Head of caudate nucleus (tissue), 42 donors: ENCODE results near the gene SPSB1.

Experiments used
- DNase-seq, 42 donors: peaks; one replicate each; pipeline versions ENCODE4 v3.0.0 to v3.0.0-alpha.2; 2020 to 2021; ENCODE audit warnings: mixed read lengths in 7 of 42
- intact Hi-C: fragments of 100-400 bp; cut with DNase I; formaldehyde crosslinking; loops from one replicate; pipeline ENCODE4 v1.15.0; 2022

SPSB1 gene

DNA sequence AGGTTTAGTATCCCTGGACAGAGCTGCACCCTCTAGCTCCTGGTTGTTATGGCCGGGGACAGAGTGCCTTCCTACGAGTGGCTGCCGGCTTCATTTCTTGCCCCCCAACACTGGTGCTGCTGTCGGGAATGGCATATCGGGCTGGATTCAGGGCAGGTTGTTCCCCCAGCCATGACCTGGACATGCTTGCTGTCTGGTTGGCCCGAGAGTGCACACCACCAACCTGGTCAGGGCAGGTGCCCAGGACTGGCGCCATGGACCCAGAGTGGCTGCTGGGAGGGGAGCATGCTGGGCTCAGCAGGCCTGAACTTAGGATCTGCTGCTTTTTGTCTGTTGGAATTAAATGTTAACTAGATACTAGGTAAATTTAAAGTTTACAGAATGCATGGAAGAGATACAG lies 36.4 kb upstream of the SPSB1 start:
- no peak for DNase-seq
- intact Hi-C loops: no loop called here

GRCh38 chr1:9257851-9258250 lies 34.8 kb upstream of the SPSB1 start:
- intact Hi-C loops: no loop called here
- DNase-seq: no peak

DNA sequence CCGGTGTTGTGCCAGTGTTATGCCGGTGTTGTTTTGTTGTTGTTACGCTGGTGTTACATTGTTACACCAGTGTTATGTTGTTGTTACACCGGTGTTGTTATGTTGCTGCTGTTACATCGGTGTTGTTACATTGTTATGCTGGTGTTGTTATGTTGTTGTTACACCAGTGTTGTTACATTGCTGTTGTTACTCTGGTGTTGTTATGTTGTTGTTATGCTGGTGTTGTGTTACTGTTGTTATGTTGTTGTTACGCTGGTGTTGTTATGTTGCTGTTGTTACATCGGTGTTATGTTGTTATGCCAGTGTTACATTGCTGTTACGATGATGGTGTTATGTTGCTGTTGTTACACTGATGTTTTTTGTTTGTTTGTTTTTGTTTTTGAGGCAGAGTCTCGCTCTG lies 34.1 kb upstream of the SPSB1 start:
- intact Hi-C loops: no loop called here
- DNase-seq: no peak

DNA sequence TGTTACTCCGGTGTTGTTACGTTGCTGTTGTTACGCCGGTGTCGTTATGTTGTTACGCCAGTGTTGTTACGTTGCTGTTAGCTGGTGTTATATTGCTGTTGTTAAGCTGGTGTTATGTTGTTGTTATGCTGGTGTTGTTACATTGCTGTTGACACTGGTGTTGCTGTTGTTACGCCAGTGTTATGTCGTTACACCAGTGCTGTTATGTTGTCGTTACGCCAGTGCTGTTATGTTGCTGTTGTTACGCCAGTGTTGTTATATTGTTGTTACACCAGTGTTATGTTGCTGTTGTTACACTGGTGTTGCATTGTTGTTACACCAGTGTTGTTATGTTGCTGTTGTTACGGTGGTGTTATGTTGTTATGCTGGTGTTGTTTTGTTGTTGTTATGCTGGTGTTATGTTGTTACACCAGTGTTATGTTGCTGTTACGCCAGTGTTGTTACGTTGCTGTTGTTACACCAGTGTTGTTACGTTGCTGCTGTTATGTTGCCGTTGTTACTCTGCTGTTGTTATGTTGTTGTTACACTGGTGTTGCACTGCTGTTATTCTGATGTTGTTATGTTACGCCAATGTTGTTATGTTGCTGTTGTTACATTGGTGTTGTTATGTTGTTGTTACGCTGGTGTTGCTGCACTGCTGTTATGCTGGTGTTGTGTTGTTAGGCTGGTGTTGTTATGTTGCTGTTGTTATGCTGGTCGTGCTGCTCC lies 32.5 kb upstream of the SPSB1 start:
- intact Hi-C loops: loop anchor here (10.0 kb wide), 1 partner anchor 225 kb away; no protein-coding TSS in a partner anchor
- no peak for DNase-seq

- peak in 1 of 42 donors; percentile 21 for DNase-seq
- intact Hi-C loops: loop anchor here (10.0 kb wide), 1 partner anchor 223 kb away; no protein-coding TSS in a partner anchor
Measured at GRCh38 chr1:9261496-9261895, 31.2 kb upstream of the SPSB1 start.

GRCh38 chr1:9262096-9262986 lies 30.4 kb upstream of the SPSB1 start:
- intact Hi-C loops: loop anchor here (10.0 kb wide), 1 partner anchor 222 kb away; no protein-coding TSS in a partner anchor
- DNase-seq: peak in 1 of 42 donors; percentile 13

DNA sequence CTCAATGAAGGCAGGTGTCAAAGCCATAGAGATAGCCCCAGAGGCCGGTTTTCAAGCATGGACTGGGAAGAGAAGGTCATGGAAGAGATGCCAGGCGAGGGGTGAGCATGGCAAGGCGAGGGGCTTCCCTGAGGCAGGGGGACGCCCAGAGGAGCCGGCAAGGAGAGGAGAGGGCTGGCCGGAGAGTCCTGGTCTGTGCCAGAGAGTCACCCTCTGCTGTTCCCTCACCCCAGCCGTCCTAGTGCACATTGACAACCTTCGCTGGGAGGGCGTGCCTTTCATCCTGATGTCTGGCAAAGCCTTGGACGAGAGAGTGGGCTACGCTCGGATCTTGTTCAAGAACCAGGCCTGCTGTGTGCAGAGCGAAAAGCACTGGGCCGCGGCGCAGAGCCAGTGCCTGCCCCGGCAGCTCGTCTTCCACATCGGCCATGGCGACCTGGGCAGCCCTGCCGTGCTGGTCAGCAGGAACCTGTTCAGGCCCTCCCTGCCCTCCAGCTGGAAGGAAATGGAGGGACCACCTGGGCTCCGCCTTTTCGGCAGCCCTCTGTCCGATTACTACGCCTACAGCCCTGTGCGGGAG lies 29.3 kb upstream of the SPSB1 start:
- intact Hi-C loops: loop anchor here (10.0 kb wide), 1 partner anchor 221 kb away; no protein-coding TSS in a partner anchor
- peak in 1 of 42 donors; percentile 30 for DNase-seq

- peak in 1 of 42 donors; percentile 32 for DNase-seq
- intact Hi-C loops: loop anchor here (10.0 kb wide), 1 partner anchor 221 kb away; no protein-coding TSS in a partner anchor
Measured at GRCh38 chr1:9263984-9264872, 28.5 kb upstream of the SPSB1 start.

GRCh38 chr1:9265037-9265436 lies 27.7 kb upstream of the SPSB1 start:
- DNase-seq: peak in 1 of 42 donors; percentile 24
- intact Hi-C loops: loop anchor here (5.0 to 10.0 kb wide), 2 partner anchors 192 to 220 kb away; no protein-coding TSS in a partner anchor

DNA sequence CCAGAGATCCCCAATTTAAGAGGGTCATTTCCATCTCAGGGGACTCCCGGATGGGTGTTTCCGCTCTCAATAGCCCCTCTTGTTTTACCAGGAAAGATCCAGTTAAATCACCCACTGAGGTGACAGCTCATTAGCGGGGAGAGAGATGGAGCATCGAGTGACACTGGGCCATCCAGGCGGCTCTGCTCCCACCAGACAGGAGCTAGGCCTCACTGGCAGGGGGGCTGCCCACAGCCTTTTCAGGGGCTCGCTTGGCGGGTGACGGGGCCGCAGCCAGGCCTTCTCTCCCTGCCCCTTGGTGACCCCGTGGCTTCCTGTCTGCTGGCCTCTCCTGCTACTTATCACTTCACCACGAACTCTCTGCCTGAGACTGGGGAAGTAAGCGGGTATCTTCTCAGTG lies 26.7 kb upstream of the SPSB1 start:
- peak in 1 of 42 donors; percentile 1 for DNase-seq
- intact Hi-C loops: loop anchor here (5.0 to 10.0 kb wide), 2 partner anchors 191 to 219 kb away; no protein-coding TSS in a partner anchor

GRCh38 chr1:9267352-9267686 lies 25.4 kb upstream of the SPSB1 start:
- intact Hi-C loops: loop anchor here (5.0 to 10.0 kb wide), 2 partner anchors 190 to 217 kb away; no protein-coding TSS in a partner anchor

GRCh38 chr1:9267827-9268581 lies 24.7 kb upstream of the SPSB1 start:
- intact Hi-C loops: loop anchor here (5.0 to 10.0 kb wide), 2 partner anchors 189 to 217 kb away; no protein-coding TSS in a partner anchor
- peak in 1 of 42 donors; percentile 32 for DNase-seq

More at GRCh38 chr1:9267352-9267686, 25.4 kb upstream of the SPSB1 start:
- peak in 1 of 42 donors; percentile 30 for DNase-seq

DNA sequence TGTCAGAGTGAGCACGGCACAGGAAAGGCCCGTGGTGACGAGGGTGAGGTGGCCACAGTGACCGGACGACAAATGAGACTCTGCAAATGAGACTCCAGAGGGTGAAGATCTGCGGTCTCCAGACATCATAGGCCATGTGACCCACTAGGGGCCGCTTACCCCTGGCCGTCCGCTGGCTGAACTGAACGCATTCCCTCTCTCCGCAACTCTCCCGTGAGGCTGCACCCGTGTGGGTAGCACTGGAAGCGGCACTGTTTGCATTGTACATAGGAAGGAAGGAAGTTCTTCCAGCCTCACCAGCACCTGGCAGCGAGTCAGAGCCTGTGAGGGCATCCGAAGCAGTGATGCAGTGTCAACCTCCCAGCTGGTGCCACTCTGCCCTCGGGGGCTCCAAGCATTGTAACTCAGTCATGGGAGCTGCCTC lies 23.6 kb upstream of the SPSB1 start:
- peak in 1 of 42 donors; percentile 32 for DNase-seq
- intact Hi-C loops: loop anchor here (5.0 to 10.0 kb wide), 2 partner anchors 188 to 216 kb away; no protein-coding TSS in a partner anchor

DNA sequence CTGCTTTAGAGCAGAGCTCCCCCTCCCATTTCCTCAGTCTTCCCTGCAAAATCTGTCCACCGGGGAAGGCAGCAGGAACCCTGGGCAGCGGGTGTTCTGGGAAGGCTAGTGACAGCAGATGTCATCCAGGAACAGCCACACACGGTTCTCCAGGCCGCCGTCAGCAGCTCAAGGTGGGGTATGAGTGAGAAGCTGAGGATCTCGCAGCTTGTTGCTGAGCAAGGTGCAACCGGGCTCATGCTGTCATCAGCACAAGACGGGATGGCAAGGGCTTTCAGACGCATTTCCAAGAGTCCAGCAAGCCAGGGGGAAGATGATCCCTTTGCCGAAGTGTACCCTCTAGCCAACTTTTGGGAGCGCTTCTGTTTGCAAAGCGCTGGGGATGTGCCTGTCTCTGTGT lies 23.0 kb upstream of the SPSB1 start:
- intact Hi-C loops: loop anchor here (5.0 to 10.0 kb wide), 2 partner anchors 188 to 215 kb away; no protein-coding TSS in a partner anchor
- DNase-seq: peak in 1 of 42 donors; percentile 30

GRCh38 chr1:9270290-9270883 lies 22.3 kb upstream of the SPSB1 start:
- intact Hi-C loops: no loop called here
- peak in 1 of 42 donors; percentile 32 for DNase-seq

DNA sequence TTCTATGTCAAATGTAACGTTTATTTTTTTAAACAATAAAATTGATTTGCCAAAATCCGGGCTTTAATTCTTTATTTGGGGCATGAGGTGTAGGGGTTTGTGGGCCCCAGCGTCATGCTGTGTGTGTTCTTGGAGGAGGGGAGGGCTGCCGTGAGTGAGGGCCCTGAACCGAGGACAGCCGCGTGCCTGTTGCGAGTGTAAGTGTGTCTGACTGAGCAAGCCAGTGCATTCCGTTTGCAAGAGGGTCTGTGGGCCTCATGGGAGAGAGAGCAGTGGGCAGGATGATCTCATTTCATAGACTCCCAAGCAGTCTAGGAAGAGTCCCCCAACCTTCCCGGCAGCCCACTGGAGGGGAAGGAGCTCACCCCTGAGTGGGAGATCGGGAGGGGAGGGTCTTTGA lies 21.4 kb upstream of the SPSB1 start:
- intact Hi-C loops: no loop called here
- DNase-seq: peak in 1 of 42 donors; percentile 24
